Measurements from ENCODE around the gene KNDC1.

- no peak for TF ChIP-seq CTCF (IDR thresholded peaks at IDR 0.05; ENCODE audit: low read length)
- no peak for TF ChIP-seq EZH2 (IDR thresholded peaks at IDR 0.05; ENCODE audit: borderline replicate concordance, low read length)
Observed at GRCh38 chr10:133176546-133176945, 16.5 kb downstream of the KNDC1 start.
